ENCODE measurements around the gene CAPN1. TPM values are rescaled to one million over a fixed set of nuclear protein-coding genes. Genes with fewer than 3 reads are reported as not detected.

The CAPN1 gene
- total and polyA plus RNA-seq, 2 of the 4 experiments (the other 2 are of a cell fraction): 110 to 182 TPM

- Histone ChIP-seq H2AK9ac (replicated peaks; ENCODE audit: low read depth, low read length, poor library complexity) (peak overlapping the region; percentile 76), H3K79me1 (ENCODE audit: low read depth in 1 of 2, low read length in 2 of 2) (no peaks in the 10 kb centered on the region), H4K8ac (ENCODE audit: low read depth in 2 of 2, low read length in 2 of 2) (peak overlapping the region; percentile 45 to 76; a peak in 3 of 4 replicates), H3K23ac (ENCODE audit: low read depth, low read length) (no peak overlapping the region; the same call in 1 of the 2 replicates), H2BK5ac (ENCODE audit: low read depth, low read length, poor library complexity, severe bottlenecking) (no peak overlapping the region), H2BK20ac (ENCODE audit: low read depth, low read length) (0 out of 2 replicates have a peak overlapping the region, but pooled peaks have one; percentile 20), H3K9me1 (ENCODE audit: insufficient read depth, low read length) (peaks cover 11% of the 10 kb centered on the region; the same call in 1 of the 2 replicates), H3K27me3 (ENCODE audit: control insufficient read depth, insufficient read depth, low read length) (no peaks in the 10 kb centered on the region), H3K14ac (replicated peaks; ENCODE audit: low read depth, low read length) (0 out of 2 replicates have a peak overlapping the region, but pooled peaks have one; percentile 11), H4K20me1 (ENCODE audit: insufficient read depth, low read length) (no peaks in the 10 kb centered on the region), H4K91ac (ENCODE audit: insufficient read depth, low read depth, low read length) (no peak overlapping the region), H2BK120ac (ENCODE audit: low read depth, low read length) (0 out of 2 replicates have a peak overlapping the region, but pooled peaks have one; percentile 42), H3K36me3 (ENCODE audit: control insufficient read depth, insufficient read depth, low read length) (peaks cover 1% of the 10 kb centered on the region; the same call in 1 of the 2 replicates), H4K5ac (ENCODE audit: low read depth, low read length) (no peak overlapping the region), H3K9me3 (ENCODE audit: control insufficient read depth, insufficient read depth, low read length) (no peaks in the 10 kb centered on the region), H2BK15ac (ENCODE audit: low read depth, low read length) (no peak overlapping the region), H3K4me3 (ENCODE audit: insufficient read depth, low read depth, low read length) (no peak overlapping the region; the same call in 1 of the 2 replicates), H3K27ac (ENCODE audit: insufficient read depth, low read length) (no peak overlapping the region), H2AFZ (replicated peaks; ENCODE audit: low read length, poor library complexity) (peak overlapping the region; percentile 95), H3K4me1 (ENCODE audit: control insufficient read depth, insufficient read depth, low read length) (peaks cover 10% of the 10 kb centered on the region), H3K4ac (ENCODE audit: low read depth, low read length) (peak overlapping the region; percentile 63), H3K18ac (ENCODE audit: low read depth, low read length) (no peak overlapping the region), H3K9ac (ENCODE audit: low read depth, low read length) (no peak overlapping the region), H2AK5ac (ENCODE audit: low read depth, low read length) (0 out of 2 replicates have a peak overlapping the region, but pooled peaks have one; percentile 2), H3K4me2 (ENCODE audit: low read depth, low read length) (peak overlapping the region; percentile 49), H3K56ac (ENCODE audit: extremely low read depth, insufficient read depth, low read length) (no peak overlapping the region)
- DNase-seq: no peak
- ChIA-PET POLR2A (ENCODE audit: unreplicated experiment) (no interaction called here), CTCF (interaction anchor here (1.1 to 1.9 kb wide), 4 partner anchors 21 to 104 kb away, joined by 3 to 8 read pairs (median 4); no protein-coding TSS in a partner anchor)
- ATAC-seq (ENCODE audit: low read depth): no peak
- TF ChIP-seq MAFK (IDR thresholded peaks at IDR 0.05; ENCODE audit: low read depth, low read length) (no peak), RAD21 (IDR thresholded peaks at IDR 0.05; ENCODE audit: low read length) (no peak), ELK1 (IDR thresholded peaks at IDR 0.05; ENCODE audit: borderline replicate concordance, low read depth, low read length) (no peak), BHLHE40 (IDR thresholded peaks at IDR 0.05; ENCODE audit: low read depth, low read length) (no peak), FOS (IDR thresholded peaks at IDR 0.05; ENCODE audit: low read depth, low read length) (no peak), CEBPB (IDR thresholded peaks at IDR 0.05; ENCODE audit: low read depth, low read length) (no peak), NFE2L2 (IDR thresholded peaks at IDR 0.05; ENCODE audit: low read depth, low read length) (no peak), MXI1 (IDR thresholded peaks at IDR 0.05; ENCODE audit: borderline replicate concordance, low read depth, low read length) (no peak), USF2 (IDR thresholded peaks at IDR 0.05; ENCODE audit: low read depth, low read length) (no peak), RCOR1 (IDR thresholded peaks at IDR 0.05; ENCODE audit: insufficient replicate concordance, low read length) (no peak), CHD1 (IDR thresholded peaks at IDR 0.05; ENCODE audit: low read depth, low read length) (no peak), RFX5 (IDR thresholded peaks at IDR 0.05; ENCODE audit: low read depth, low read length) (no peak), POLR2A (IDR thresholded peaks at IDR 0.05; ENCODE audit: low read depth, low read length) (no peak), CTCF (conservative IDR thresholded peaks at IDR 0.05; ENCODE audit: low read depth, low read length) (no peak), MAZ (IDR thresholded peaks at IDR 0.05; ENCODE audit: borderline replicate concordance, low read depth, low read length) (no peak), SMC3 (IDR thresholded peaks at IDR 0.05; ENCODE audit: low read depth, low read length) (no peak)
- dilution Hi-C loops (cut with HindIII; ENCODE audit: low sequenced_read_pairs, unreplicated experiment): no loop called here
- no CpG with 5 or more reads among the region's 7 CpGs for WGBS, 2 experiments (ENCODE audit: extremely low coverage in 2 of 2, insufficient read length in 1 of 2)
- BruUV-seq (replicated peaks): no TSS peak
- intact Hi-C loops (cut with micrococcal nuclease): no loop called here
- in situ Hi-C loops (cut with MboI; ENCODE audit: low sequenced_read_pairs): no loop called here
These were observed 44.3 kb downstream of the CAPN1 start for GRCh38 chr11:65226103-65226442.
